ES-I3 (cell line): ENCODE data around the gene SSBP2.
"Not testable (repeated sequence)": the region's sequence is repeated elsewhere in the genome, so short reads cannot be mapped to it uniquely, and the experiment has no call there.

Source experiments
- H3K36me3 ChIP-seq: 2 replicates; pipeline ENCODE4 v1.6.1; 2013; ENCODE audit warnings: mild to moderate bottlenecking, low read length, control low read depth, moderate library complexity; ENCODE audit not compliant: insufficient read depth
- H3K4me1 ChIP-seq: 2 replicates; pipeline ENCODE4 v1.6.1; 2013; ENCODE audit warnings: mild to moderate bottlenecking, control low read depth, low read length; ENCODE audit not compliant: insufficient read depth
- H3K9ac ChIP-seq: 2 replicates; pipeline ENCODE4 v1.6.1; 2013; ENCODE audit warnings: low read depth, mild to moderate bottlenecking, low read length, moderate library complexity
- H3K9me3 ChIP-seq: 2 replicates; pipeline ENCODE4 v1.6.1; 2013; ENCODE audit warnings: mild to moderate bottlenecking, low read length, moderate library complexity; ENCODE audit not compliant: control insufficient read depth, insufficient read depth

SSBP2 gene

DNA sequence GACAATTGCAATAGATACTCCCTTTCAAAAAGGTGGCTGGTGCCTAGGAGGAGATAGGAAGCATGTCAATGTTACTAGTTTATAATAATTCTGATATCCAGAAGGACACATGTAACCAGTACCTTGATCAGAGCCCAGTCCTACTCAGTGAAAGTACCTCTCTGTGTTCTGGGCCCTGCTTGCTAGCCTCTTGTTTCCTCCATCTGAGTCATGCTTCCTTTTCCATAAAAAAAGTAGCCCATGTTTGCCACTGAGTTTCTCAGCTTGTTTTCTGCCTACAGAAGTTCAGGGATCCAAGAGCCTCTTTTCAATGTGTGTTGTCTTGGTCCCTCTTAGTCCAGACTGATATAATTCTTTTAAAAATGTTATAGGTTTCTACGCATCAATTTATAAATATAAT is 149.0 kb downstream of the SSBP2 start:
- peaks cover 18% of the 10 kb centered on the region for H3K4me1 ChIP-seq
- no peaks in the 10 kb centered on the region for H3K36me3 ChIP-seq
- no peak overlapping the region for H3K9ac ChIP-seq
- no peaks in the 10 kb centered on the region; the same call in 1 of the 2 replicates for H3K9me3 ChIP-seq

DNA sequence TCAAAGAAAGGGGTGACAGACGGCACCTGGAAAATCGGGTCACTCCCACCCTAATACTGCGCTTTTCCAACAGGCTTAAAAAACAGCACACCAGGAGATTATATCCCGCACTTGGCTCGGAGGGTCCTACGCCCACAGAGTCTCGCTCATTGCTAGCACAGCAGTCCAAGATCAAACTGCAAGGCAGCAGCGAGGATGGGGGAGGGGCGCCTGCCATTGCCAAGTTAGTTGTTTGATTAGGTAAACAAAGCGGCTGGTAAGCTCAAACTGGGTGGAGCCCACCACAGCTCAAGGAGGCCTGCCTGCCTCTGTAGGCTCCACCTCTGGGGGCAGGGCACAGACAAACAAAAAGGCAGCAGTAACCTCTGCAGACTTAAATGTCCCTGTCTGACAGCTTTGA is 158.8 kb downstream of the SSBP2 start:
- not testable (repeated sequence) for H3K36me3 ChIP-seq, H3K4me1 ChIP-seq, H3K9me3 ChIP-seq, H3K9ac ChIP-seq

DNA sequence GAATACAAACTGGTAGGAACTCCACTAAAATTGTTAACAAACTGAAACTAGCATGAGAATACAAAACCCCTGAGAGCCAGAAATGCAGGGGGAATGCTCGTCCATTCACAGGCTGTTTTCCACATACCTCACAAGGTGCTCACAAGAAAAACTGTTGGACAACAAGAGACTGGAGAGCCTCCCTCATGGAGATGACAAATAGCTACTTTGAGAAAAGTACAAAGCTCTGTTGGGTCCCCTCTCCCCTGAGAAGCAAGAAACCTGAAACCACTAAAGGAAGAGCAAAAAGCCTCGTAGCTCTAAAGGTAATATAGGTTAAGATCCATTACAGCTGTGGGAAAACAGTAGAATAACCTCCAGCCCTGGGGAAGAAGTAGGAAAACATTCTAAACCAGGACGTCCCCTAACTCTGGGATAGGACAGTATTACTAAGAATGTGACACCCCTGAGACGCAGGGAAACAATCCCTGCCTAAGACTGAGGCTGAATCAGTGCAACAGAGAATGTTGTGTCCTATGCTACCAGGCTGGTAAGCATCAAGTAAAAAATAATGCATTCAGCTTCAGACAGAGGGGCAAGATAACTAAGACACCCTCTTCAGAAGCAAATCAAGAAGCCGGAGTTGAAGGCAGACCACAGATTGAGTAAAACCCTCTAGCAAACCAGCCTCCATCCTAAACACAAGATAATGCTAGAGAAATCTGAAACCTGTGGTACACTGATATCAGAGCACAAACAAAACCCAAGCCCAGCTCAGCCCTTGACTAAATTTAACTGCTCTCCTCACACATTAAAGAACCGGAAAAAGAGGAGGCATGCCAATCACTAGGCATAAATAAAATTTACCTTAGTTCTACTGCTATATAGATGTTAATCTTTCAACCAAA is 160.2 kb downstream of the SSBP2 start:
- Histone ChIP-seq H3K36me3 (no peaks in the 10 kb centered on the region), H3K9ac (no peak overlapping the region), H3K4me1 (peaks cover 4% of the 10 kb centered on the region; the same call in 1 of the 2 replicates), H3K9me3 (peaks cover 8% of the 10 kb centered on the region)

DNA sequence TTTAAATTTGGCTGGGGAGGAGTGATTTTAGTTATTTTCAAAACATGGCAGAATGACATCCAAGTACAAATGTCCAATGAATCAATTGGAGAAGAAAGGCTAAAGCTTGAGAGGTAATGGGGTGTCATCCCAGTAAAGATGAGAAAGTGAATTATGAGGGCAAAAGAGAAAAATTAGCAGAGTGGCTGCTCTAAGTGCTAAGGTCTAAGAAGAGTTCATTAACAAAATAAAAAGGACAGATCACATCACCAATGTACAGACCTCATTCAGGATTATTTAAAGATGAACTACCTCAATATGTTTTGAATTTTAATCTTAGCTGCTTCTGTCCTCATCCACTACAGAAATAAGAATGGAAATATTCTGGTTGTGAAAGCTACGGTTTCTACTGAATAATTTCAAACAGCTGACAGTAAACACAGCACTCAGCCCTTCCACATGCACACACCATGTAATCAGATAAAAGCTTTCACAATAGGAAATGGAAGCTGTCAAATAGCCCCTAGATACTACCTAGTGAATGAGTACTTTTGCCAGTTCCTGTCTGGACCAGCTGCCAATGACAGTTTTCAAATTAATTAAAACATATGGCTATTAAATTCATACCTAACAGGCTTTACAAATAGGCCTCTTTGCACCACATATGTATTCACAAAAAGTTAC is 171.5 kb downstream of the SSBP2 start:
- no peaks in the 10 kb centered on the region for H3K36me3 ChIP-seq
- H3K4me1 ChIP-seq, result no peaks in the 10 kb centered on the region
- H3K9ac ChIP-seq, result no peak overlapping the region
- H3K9me3 ChIP-seq, result no peaks in the 10 kb centered on the region

DNA sequence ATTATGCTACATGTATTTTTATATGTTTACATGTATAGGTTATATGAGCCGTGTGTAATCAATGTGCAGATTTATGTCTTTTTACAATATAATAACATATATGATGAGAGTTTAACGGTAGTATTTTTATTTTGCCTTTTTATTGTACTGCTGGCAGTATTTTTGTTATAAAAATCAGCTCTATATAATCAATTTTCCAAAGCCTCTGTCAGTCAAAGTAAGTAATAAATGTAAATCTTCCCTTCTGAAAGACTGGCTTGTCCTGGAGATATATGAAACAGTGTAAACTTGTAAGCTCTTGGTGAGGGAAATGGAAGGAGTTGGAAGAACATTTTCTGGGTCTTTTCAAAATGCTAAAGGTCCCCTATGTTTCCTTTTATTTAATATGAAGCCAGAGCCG is 173.8 kb downstream of the SSBP2 start:
- H3K4me1 ChIP-seq, result no peaks in the 10 kb centered on the region
- H3K36me3 ChIP-seq, result no peaks in the 10 kb centered on the region
- H3K9ac ChIP-seq, result no peak overlapping the region

DNA sequence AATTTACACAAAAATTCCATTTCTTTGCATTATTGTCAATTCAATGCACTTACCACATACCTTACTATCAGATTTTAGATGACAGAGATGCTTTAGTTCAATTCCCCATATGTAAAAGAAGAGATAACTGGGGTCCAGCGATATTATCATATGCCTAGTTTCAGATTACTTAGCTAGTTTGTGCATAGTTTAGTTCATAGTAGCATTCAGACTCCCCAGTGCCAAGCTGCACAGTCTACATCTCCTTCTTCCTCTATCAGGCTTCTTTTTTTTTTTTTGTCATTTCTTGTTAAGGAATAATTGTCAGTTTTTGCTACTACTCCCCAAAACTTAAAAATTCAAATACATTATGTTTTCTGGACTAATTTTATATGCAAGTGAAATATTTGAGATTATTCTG is 175.0 kb downstream of the SSBP2 start:
- H3K9ac ChIP-seq, result no peak overlapping the region
- H3K4me1 ChIP-seq, result no peaks in the 10 kb centered on the region
- H3K36me3 ChIP-seq, result no peaks in the 10 kb centered on the region
- H3K9me3 ChIP-seq, result no peaks in the 10 kb centered on the region

More for the DNA sequence above, 173.8 kb downstream of the SSBP2 start:
- no peaks in the 10 kb centered on the region for H3K9me3 ChIP-seq

DNA sequence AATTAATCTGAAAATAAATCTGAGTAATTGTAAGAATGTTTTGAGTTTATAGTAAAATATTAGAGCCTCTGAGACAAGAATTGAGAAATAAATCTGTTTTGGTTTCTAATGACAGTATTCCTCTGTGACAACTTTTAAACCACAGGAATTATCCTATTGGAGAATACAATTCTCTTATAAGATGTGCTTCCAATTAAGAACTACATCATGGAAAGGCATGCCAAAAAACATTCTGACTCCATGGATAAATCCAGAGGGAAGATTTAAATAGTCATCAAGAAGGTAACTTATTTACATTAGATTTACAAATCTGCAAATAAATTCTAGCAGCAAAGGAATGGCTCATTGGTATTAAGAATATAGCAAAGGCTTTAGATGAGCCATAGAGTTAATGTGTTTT is 178.7 kb downstream of the SSBP2 start:
- Histone ChIP-seq H3K4me1 (no peaks in the 10 kb centered on the region), H3K9ac (no peak overlapping the region), H3K36me3 (no peaks in the 10 kb centered on the region), H3K9me3 (no peaks in the 10 kb centered on the region)

DNA sequence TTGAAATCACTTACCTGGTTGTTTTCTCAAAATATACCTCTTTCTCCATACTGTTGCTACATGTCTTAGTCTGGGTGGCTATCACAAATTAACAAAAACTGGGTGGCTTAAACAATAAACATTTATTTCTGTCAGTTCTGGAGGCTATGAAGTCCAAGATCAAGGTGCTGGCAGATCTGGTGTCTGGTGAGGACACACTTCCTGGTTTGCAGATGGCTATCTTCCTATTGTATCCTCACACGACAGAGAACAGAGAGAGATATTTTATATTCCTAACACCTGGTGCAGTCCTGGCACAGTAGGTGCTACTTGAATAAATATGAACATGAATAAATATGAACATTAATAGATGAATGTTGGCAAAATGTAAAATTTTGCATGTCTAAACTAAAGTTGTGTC is 192.7 kb downstream of the SSBP2 start:
- no peak overlapping the region for H3K9ac ChIP-seq
- H3K4me1 ChIP-seq, result no peaks in the 10 kb centered on the region
- H3K36me3 ChIP-seq, result no peaks in the 10 kb centered on the region
- no peaks in the 10 kb centered on the region for H3K9me3 ChIP-seq

DNA sequence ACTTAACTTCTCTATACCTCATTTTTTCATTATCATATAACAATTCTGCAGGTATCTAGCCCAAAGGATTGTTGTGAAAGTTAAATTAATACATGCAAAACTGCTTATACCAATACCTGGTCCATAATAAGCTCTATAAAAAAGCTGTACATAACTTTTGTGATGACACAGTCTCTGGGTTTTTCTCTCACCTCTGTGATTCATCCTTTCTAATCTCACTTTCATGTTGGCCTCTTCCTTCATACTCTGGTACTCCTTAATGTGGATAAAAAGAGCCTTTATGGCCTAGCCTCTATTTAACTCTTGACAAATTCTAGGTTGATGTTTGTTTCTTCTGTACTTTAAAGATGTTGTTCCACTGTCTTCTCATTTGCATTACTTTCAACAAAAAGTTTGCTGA is 194.1 kb downstream of the SSBP2 start:
- no peak overlapping the region for H3K9ac ChIP-seq
- no peaks in the 10 kb centered on the region for H3K36me3 ChIP-seq
- no peaks in the 10 kb centered on the region for H3K9me3 ChIP-seq
- no peaks in the 10 kb centered on the region for H3K4me1 ChIP-seq

DNA sequence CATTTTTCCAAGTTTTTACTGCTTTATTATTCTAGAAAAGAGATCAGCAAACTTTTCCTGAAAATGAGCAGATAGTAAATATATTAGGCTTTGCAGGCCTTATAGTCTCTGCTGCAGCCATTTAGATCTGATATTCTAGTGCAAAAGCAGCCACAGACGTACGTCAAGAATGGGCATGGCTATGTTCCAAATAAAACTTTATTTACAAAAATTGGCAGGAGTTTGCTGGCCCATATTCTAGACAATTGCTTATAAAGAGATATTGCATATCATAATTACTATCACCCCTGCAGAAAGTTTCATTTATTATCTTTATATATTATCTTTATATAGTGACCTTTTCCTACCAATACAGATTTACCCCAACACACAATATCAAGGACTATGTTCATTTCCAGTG is 195.0 kb downstream of the SSBP2 start:
- no peaks in the 10 kb centered on the region for H3K4me1 ChIP-seq
- no peak overlapping the region for H3K9ac ChIP-seq
- no peaks in the 10 kb centered on the region for H3K36me3 ChIP-seq
- H3K9me3 ChIP-seq, result no peaks in the 10 kb centered on the region

DNA sequence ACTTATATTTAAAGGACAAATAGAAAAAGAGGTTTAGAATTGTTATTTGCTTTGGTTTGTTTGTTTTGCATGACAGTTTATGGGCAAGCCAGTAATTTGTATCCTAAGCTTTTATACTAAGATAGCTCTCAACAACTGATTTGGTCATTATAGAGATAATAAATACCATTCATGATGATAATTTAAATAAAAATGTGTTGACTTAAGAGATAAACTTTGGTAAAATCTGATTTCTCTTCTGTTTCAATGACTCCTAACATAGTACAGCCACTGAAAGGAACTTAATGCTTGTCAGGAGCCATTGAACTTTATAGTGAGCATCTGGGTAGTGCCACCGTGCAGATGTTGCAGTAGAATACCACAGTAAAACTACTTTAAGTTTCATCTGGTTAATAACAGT is 196.2 kb downstream of the SSBP2 start:
- no peaks in the 10 kb centered on the region for H3K36me3 ChIP-seq
- no peaks in the 10 kb centered on the region for H3K4me1 ChIP-seq
- H3K9ac ChIP-seq, result no peak overlapping the region
- no peaks in the 10 kb centered on the region for H3K9me3 ChIP-seq

DNA sequence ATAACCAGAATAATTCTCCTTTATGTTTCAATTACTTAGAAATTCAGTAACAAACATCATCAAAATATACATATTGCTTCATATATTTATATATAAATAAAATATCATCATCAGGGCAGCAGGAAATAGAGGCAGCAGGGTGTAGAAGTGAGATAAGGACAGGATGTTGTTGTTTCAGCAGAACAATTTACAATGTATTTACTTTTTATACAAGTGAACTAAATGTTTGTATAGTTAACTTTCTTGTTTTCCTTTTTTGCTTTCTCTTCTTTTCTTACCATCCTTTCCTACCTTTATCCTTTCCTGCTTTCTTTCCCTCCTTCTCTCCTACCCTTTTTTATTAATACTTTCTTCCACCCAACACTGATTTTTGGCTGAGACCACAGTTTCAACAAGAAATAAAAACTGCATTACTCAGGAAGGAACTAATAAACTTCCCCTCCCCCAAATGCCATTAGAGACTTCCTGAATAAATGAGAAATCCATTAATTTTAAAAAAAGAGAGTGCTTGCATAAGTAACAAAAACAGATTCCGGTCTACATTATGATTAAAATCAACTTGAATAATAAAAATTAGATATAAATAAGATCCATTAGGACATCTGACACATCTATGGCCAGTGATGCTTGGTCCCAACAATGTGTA is 197.2 kb downstream of the SSBP2 start:
- H3K4me1 ChIP-seq, result no peaks in the 10 kb centered on the region
- no peaks in the 10 kb centered on the region for H3K9me3 ChIP-seq
- H3K36me3 ChIP-seq, result no peaks in the 10 kb centered on the region
- no peak overlapping the region for H3K9ac ChIP-seq

DNA sequence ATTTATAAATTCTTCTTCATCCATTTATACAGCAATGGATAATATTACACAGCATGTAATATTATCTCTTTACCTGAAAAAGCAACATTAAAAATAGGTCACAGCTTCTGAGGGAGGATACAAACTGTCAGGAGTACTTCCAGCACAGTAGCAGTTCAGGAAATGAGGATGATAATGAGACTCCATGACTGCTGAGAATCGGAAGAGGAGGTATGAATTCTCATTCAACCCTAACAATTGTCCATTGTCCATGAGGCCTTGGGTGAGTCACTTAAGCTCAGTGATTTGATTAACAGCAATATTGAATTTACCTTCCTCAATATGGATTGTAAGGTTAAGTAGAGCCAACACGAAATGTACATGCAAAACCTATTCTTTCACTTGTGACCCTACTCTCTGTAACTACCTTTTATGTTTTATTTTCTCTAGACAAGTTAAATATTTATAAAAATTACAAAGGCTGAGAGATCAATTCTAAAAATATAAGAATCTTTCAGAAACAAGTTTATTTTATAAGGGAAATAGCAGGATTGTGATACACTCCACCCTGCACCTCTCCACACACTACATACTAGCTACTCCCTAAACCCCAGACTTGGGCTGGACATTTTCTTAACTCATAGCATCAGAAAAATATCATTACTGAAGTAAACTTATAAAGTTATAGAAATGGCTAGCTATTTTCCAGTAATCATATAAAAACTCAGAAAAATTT is 197.9 kb downstream of the SSBP2 start:
- Histone ChIP-seq H3K9me3 (no peaks in the 10 kb centered on the region), H3K9ac (no peak overlapping the region), H3K4me1 (no peaks in the 10 kb centered on the region), H3K36me3 (no peaks in the 10 kb centered on the region)

DNA sequence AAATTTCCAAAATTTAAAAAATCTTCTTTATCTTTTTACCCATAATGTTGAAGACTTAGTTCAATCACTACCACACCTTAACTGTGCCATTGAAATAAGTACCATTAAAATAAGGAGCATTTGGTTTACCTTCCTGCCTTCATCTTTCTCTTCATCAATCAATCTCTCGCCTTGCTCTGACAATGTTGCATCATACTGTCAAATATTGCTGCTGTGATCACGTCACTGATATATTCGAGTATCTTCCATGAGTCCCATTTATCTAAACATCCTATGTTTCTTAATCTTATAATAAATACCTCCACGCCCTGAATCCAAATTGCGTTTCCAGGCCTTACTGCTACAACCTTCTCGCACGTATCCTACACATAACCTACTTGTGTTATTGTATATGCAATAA is 201.8 kb downstream of the SSBP2 start:
- H3K9me3 ChIP-seq, result no peaks in the 10 kb centered on the region
- H3K9ac ChIP-seq, result no peak overlapping the region
- no peaks in the 10 kb centered on the region for H3K4me1 ChIP-seq
- H3K36me3 ChIP-seq, result no peaks in the 10 kb centered on the region
